Gastroesophageal sphincter (tissue), 3 donors: ENCODE results near the gene PTGDS.

Experiments used
- CTCF ChIP-seq, 4 experiments: fragments of 200-600 bp in 2 of 4; fragments of 450-650 bp in 2 of 4; sonication (generic) in 1 of 4; IDR thresholded peaks; one replicate each; pipeline ENCODE4 v1.5.1; 2017 to 2019; ENCODE audit warnings: antibody characterized with exemption in 4 of 4, mild to moderate bottlenecking in 2 of 4, moderate library complexity in 2 of 4
- EP300 ChIP-seq: sonication (generic); formaldehyde crosslinking; IDR thresholded peaks from one replicate; pipeline ENCODE4 v1.6.1; 2017; ENCODE audit warnings: antibody characterized with exemption, mild to moderate bottlenecking
- POLR2A ChIP-seq, 2 donors: fragments of 450-650 bp; IDR thresholded peaks; one replicate each; pipeline ENCODE4 v1.6.1; 2017; ENCODE audit warnings: antibody characterized with exemption in 2 of 2, mild to moderate bottlenecking in 2 of 2, moderate library complexity in 1 of 2
- POLR2AphosphoS5 ChIP-seq: sonication (generic); formaldehyde crosslinking; IDR thresholded peaks from one replicate; pipeline ENCODE4 v1.6.1; 2017; ENCODE audit warnings: antibody characterized with exemption

DNA sequence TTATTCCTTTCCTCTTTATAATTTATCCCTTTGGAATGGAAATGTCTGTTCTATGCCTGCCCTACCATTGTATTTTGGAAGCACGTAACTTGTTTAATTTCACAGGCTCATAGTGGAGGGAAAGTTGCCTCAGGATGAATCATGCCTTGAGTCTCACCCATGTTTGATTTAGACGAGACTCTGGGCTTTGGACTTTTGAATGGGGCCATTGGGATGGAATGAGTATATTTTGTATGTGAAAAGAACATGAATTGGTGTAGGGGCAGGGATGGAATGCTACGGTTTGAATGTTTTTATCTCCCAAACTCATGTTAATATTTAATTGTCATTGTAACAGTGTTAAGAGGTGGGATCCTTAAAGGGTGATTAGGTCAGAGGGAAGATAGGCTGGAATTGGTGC, 43.0 kb upstream of the PTGDS start:
- TF ChIP-seq POLR2AphosphoS5 (no peak), CTCF (IDR thresholded peaks at IDR 0.05) (no peak), POLR2A (IDR thresholded peaks at IDR 0.05) (no peak), EP300 (no peak)
